Dendritic cell treated with granulocyte-macrophage colony-stimulating factor and Interleukin-4, amounts not matched to agents 40 ng/mL and 50 ng/mL, for 4 days (primary cell): Measurements from ENCODE around the gene IFT27.
A peak's percentile ranks its signal among the peaks of the same experiment; 100 is the strongest.

Experiments
- H3K27ac Mint-ChIP-seq: one replicate; pipeline ENCODE4 v1.8.0; 2022; ENCODE audit warnings: mild to moderate bottlenecking, mixed read lengths
- H3K27me3 Mint-ChIP-seq: one replicate; pipeline ENCODE4 v1.8.0; 2022; ENCODE audit warnings: mild to moderate bottlenecking, mixed read lengths
- H3K36me3 Mint-ChIP-seq: one replicate; pipeline ENCODE4 v1.8.0; 2022; ENCODE audit warnings: low read depth, mixed read lengths
- H3K4me1 Mint-ChIP-seq: one replicate; pipeline ENCODE4 v1.8.0; 2022; ENCODE audit warnings: low read depth, mixed read lengths
- H3K4me3 Mint-ChIP-seq: one replicate; pipeline ENCODE4 v1.8.0; 2022; ENCODE audit warnings: mild to moderate bottlenecking, moderate library complexity, mixed read lengths
- H3K9me3 Mint-ChIP-seq: one replicate; pipeline ENCODE4 v1.8.0; 2022; ENCODE audit warnings: mixed read lengths
- intact Hi-C: fragments of 100-400 bp; cut with micrococcal nuclease; formaldehyde crosslinking; loops from one replicate; pipeline ENCODE4 v1.15.0; 2022

Gene IFT27, protein sequence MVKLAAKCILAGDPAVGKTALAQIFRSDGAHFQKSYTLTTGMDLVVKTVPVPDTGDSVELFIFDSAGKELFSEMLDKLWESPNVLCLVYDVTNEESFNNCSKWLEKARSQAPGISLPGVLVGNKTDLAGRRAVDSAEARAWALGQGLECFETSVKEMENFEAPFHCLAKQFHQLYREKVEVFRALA

DNA sequence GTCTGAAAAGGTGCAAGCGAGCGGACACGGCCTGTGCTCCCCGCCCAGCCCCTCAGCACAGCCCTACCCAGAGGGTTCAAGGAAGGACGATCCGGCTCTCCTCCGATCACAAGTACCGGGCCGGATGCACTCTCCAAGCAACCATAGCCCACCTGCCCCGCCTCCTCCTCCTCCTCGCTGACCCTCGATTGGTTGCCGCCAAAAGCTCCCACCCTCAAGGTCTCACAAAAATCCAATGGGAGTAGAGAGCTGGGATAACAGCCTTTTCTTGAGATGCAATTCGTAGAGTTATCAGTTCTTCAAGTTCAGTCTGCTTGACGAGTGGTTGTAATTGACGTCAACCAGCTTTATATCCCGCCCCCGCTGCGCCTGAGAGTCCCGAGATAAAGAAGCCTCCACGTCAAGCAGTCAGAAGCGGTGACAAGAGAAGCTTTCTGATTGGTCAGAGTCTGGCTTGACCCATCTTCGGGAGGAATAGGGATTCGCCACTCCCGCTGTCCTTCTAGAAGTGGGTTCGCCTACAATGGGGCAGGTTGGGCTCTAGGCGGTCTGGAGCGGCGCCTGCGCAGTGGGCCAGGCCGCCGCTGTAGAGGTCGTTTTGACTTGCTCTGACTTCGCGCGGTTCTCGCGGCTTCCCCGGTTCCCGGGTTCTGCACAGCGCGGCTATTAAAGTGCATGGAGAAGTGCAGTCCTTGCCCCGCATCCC lies at the start of gene IFT27:
TSS of gene IFT27 (minus strand) at position 156 of the 706 bp plus-strand sequence. CDS start 412 bp downstream, outside the sequence.
- Mint-ChIP-seq H3K36me3 (peaks cover 6% of the 10 kb centered on the region), H3K9me3 (no peaks in the 10 kb centered on the region), H3K4me3 (peak within 1 kb of the TSS; percentile 80), H3K4me1 (peaks cover 26% of the 10 kb centered on the region), H3K27ac (peak within 1 kb of the TSS; percentile 80), H3K27me3 (peaks cover 2% of the 10 kb centered on the region)
- intact Hi-C loops = loop anchor here (2.0 to 10.0 kb wide), 2 partner anchors 229 to 269 kb away; no protein-coding TSS in a partner anchor

DNA sequence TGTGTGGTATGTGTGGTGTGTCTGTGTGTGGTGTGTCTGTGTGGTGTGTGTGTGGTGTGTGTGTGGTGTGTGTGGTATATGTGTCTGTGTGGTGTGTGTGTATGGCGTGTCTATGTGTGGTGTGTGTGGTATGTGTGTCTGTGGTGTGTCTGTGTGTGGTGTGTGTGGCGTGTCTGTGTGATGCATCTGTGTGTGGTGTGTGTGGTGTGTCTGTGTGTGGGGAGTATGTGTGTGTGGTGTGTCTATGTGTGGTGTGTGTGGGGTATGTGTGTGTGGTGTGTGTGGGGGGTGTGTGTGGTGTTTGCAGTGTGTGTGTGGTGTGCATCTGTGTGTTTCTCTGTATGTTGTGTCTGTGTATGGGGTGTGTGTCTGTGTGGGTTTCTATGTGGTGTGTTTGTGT lies 48.7 kb upstream of the IFT27 start:
- Mint-ChIP-seq H3K4me3 (no peak overlapping the region), H3K36me3 (no peaks in the 10 kb centered on the region), H3K9me3 (no peaks in the 10 kb centered on the region), H3K27me3 (peaks cover 92% of the 10 kb centered on the region), H3K4me1 (peaks cover 16% of the 10 kb centered on the region), H3K27ac (no peak overlapping the region)
- intact Hi-C loops = no loop called here

DNA sequence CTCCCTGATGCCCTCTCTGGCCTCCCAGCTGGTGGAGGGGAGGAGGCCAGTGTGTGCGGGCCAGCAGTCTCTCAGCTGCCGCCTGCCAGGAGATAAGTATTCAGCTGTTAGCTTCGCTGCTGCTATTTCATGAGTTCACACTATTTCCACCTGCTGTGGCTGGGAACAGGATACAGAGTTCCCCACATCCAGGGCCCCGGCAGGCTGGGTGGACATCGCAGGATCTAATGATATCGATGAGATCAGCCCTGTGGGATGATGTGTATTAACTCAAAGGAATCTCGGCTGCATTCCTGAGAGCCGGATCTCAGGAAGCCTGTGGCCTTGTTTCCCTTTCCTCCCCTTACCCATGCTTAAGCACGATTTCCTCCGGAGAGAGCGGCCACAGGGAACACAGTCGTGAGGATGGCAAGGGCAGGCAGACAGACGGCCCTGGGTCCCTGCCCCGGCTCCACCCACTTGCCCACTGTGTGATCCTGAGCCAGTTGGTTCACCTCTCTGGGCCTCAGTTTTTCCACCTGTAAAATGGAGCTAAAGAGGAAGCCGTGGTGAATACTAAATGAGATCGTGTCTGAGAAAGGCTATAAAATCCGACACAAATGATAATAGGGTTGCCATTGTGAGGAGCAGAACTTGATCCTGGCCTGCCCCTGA lies 47.4 kb upstream of the IFT27 start:
- intact Hi-C loops = no loop called here
- H3K4me3 Mint-ChIP-seq = no peak overlapping the region

DNA sequence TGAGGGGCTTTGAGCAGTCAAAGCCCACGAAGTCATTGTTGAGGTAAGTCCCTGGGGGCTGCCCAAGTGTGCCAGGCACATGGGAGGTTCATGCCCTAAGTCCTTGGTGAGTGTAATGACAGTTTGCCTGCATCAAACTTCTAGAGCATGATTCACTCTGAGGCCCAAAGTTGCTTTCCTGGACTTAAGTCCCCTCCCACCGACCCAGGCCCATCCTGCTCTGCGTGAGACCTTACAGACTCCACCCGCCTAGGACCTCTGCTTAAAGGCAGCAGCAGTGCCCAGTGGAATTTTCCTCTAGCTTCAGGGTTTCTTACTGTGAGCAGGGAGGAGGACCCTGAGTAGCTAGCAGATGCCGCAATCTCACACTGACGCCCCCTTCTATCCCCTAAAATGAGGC lies 46.7 kb upstream of the IFT27 start:
- Mint-ChIP-seq H3K27me3 (peaks cover 92% of the 10 kb centered on the region), H3K4me1 (peaks cover 12% of the 10 kb centered on the region), H3K4me3 (no peak overlapping the region), H3K27ac (no peak overlapping the region), H3K36me3 (no peaks in the 10 kb centered on the region), H3K9me3 (no peaks in the 10 kb centered on the region)
- intact Hi-C loops = no loop called here

More for the DNA sequence above, 47.4 kb upstream of the IFT27 start:
- H3K36me3 Mint-ChIP-seq = no peaks in the 10 kb centered on the region
- peaks cover 92% of the 10 kb centered on the region for H3K27me3 Mint-ChIP-seq
- peaks cover 8% of the 10 kb centered on the region for H3K4me1 Mint-ChIP-seq
- H3K9me3 Mint-ChIP-seq = no peaks in the 10 kb centered on the region
- H3K27ac Mint-ChIP-seq = no peak overlapping the region

DNA sequence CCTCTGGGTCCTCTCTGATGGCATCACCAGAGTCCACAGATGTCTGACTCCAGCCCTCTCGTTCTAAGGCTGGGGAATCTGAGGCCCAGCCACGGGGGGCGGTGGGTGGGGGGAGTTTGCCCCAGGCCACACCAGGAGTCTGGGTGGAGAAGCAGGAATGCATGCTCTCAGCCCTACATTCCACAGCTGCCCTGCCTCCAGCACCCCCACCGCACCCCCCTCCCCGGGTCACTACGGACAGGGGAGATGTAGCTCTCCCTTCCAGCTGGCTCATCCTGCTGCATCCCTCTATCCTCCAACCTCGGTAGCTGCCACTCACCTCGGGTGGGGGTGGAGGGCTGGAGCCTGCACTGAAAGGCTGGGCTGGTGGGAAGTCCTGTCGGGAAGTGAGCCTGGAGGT lies 43.2 kb upstream of the IFT27 start:
- Mint-ChIP-seq H3K4me1 (peaks cover 32% of the 10 kb centered on the region), H3K27me3 (peaks cover 95% of the 10 kb centered on the region), H3K9me3 (no peaks in the 10 kb centered on the region), H3K27ac (no peak overlapping the region), H3K36me3 (no peaks in the 10 kb centered on the region), H3K4me3 (no peak overlapping the region)
- intact Hi-C loops = no loop called here

DNA sequence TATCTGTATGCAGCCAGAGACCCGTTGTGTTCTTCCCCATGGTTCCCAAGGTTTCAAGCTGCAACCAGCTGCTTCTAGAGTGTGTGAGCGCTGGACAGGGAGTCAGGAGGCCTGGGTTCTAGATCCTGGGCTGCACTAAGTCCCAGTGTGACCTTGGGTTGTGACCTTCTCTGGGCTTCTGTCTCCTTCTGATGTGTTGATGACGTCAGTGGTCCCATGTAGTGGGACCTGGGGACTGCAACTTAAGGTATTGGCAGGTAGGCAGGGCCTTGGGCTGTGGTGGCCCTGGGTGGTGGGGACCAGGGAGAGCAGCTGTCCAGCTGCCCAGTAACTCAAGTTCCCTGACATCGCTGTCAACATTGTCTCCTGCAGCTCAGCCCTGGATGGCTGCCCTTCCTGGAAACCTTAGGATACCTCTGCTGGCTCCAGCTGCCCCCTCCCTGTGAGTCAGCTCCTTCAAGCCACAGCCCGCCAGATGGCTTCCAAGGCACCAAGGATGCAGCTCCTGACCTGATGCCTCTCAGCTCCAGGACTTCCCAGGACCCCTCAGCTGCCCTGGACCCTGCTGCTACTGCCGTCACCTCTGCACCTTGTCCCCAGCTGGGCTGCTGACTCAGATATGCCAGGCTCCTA lies 42.2 kb upstream of the IFT27 start:
- Mint-ChIP-seq H3K4me3 (no peak overlapping the region), H3K27me3 (peaks cover 94% of the 10 kb centered on the region), H3K27ac (no peak overlapping the region), H3K4me1 (peaks cover 32% of the 10 kb centered on the region), H3K9me3 (no peaks in the 10 kb centered on the region), H3K36me3 (no peaks in the 10 kb centered on the region)
- intact Hi-C loops = no loop called here

DNA sequence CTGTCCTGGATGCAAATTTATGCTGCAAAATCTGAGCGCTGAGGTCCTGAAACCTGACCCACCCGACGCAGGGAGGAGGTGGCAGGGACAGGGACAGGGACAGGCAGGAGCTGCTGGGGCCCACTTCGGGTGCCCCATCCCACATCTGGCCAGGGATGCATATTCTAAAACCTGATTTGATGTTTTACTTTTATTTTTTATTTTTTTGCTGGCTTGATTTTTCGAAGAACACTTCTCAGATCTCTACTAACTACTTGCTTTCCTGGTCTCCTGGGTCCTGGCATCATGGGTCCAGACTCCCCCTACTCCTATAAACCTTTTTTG lies 41.6 kb upstream of the IFT27 start:
- Mint-ChIP-seq H3K4me1 (peaks cover 32% of the 10 kb centered on the region), H3K36me3 (no peaks in the 10 kb centered on the region), H3K9me3 (no peaks in the 10 kb centered on the region), H3K4me3 (peak overlapping the region; percentile 65), H3K27ac (no peak overlapping the region), H3K27me3 (peaks cover 94% of the 10 kb centered on the region)
- intact Hi-C loops = no loop called here

DNA sequence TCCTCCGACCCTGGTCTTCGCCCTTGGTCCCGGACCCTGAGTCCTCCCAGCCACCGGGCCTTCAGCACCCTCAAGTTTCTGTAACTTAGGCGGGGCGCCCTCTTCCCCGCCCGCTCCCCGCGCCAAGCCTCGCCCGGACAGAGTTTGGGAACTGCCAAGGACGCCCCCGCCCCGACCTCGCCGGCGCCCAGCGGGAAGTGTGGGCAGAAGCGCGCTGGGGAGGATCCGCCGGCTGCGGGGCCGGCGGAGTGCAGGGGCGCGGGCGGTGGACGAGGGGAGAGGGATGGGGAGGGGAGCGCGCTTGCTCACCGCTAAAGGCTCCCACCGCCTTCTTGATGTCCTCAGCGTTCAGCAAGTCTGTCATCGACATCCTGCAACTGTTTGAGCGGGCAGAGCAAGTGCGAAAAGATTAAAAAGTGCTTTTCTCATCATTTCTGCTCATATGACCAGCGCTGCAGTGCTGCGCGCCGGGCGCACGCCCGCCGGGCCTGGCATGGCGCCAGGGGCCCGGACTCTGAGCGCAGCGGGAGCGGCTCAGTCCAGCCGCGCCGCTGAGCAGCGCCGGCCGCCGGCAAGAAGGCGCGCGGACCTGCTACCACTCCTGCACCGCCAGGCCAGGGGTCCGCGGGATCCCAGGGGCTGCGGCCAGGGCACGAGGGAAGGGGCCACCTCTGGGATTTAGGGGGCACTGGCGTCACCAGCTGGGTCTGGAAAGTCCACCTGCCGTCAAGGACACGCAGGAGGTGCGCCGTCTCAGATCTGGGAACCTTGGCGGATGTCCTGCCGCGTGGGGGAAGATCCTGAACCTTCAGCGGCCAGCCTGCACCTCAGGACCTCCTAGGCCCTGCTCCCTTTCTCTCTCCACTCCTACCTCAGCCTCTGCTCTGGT lies 41.0 kb upstream of the IFT27 start, which contains the start of gene PVALB:
TSS of gene PVALB (minus strand) at position 400 of the 889 bp plus-strand sequence. CDS start at position 370, 30 bp downstream.
- Mint-ChIP-seq H3K4me3 (peak within 1 kb of the TSS; percentile 65), H3K9me3 (no peaks in the 10 kb centered on the region), H3K27me3 (peaks cover 89% of the 10 kb centered on the region), H3K4me1 (peaks cover 32% of the 10 kb centered on the region), H3K27ac (peak within 1 kb of the TSS; percentile 36), H3K36me3 (no peaks in the 10 kb centered on the region)
- intact Hi-C loops = no loop called here

DNA sequence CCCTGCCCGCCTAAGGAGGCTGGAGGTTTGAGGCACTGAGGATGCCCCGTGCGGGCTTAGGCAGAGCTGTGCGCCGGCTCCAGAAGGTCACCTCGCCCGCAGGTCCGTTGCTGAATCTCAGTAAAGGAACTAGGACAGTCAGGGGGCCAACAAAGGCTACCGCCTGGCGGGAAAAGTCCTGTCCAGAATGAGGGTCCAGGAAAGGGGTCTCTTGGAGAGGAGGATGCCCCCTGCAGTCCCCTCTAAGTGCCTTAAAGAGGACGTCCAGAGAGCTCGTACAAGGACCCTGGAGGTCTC lies 40.4 kb upstream of the IFT27 start:
- no peaks in the 10 kb centered on the region for H3K36me3 Mint-ChIP-seq
- no peak overlapping the region for H3K27ac Mint-ChIP-seq
- H3K27me3 Mint-ChIP-seq = peaks cover 90% of the 10 kb centered on the region
- peak overlapping the region; percentile 65 for H3K4me3 Mint-ChIP-seq
- intact Hi-C loops = no loop called here
- H3K4me1 Mint-ChIP-seq = peaks cover 32% of the 10 kb centered on the region
- H3K9me3 Mint-ChIP-seq = no peaks in the 10 kb centered on the region

DNA sequence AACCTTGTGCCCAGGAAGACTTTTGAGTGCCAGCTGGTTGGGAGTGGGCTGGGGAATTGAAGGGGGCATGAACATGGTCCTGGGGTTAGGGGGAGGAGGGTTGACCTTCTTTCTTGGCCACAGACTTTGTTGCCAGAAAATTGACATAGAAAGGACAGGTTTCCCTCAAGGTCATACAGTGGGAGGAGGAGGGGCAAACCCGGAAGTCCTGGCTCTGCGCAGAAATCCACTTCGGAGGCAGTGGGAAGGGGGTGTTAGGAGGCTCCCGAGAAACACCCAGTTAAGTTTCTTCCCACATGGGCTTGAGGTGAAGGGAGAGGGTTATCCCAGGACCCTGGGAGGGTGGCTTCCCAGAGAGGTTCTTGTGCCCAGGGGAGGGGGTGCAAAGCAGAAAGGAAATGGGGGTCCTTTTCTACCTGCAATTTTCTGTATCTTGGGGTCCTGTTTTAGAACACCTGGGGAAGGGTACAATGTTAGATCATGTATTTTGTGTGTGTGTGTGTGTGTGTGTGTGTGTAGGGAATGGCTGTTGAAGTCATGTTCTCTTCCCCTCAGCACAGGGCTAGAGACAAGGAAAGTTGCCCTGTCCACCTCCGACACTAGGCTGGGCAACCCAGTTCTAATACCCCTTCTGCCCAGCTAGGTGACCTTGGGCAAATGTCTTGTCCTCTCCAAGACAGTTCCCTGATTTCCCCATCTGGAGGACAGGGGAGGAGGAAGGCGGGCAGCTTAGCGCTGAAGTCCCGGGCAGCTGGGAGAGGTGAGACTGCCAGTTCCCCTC lies 39.8 kb upstream of the IFT27 start:
- Mint-ChIP-seq H3K9me3 (no peaks in the 10 kb centered on the region), H3K27ac (peak overlapping the region; percentile 36), H3K4me3 (peak overlapping the region; percentile 65), H3K27me3 (peaks cover 88% of the 10 kb centered on the region), H3K36me3 (no peaks in the 10 kb centered on the region), H3K4me1 (peaks cover 32% of the 10 kb centered on the region)
- intact Hi-C loops = no loop called here

DNA sequence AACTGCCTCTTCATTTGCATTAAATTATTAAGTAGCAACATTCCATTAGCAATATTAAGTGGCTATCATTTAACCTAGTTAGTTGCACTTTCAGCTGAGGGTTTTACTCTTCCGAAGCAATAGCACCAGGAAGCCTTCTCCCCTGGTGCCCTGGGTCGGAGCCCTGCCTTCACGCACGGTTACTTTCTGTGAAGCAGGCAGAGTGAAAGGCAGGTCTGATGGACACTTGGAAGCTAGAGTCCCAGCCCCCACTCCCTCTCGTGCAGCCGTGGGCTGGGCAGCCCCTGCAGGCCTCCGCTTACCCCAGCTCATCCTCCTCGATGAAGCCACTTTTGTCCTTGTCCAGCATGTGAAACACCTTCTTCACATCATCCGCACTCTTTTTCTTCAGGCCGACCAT lies 38.9 kb upstream of the IFT27 start:
- no peaks in the 10 kb centered on the region for H3K36me3 Mint-ChIP-seq
- no peaks in the 10 kb centered on the region for H3K9me3 Mint-ChIP-seq
- intact Hi-C loops = no loop called here
- H3K4me3 Mint-ChIP-seq = no peak overlapping the region
- peaks cover 32% of the 10 kb centered on the region for H3K4me1 Mint-ChIP-seq
- peaks cover 83% of the 10 kb centered on the region for H3K27me3 Mint-ChIP-seq
- H3K27ac Mint-ChIP-seq = no peak overlapping the region

DNA sequence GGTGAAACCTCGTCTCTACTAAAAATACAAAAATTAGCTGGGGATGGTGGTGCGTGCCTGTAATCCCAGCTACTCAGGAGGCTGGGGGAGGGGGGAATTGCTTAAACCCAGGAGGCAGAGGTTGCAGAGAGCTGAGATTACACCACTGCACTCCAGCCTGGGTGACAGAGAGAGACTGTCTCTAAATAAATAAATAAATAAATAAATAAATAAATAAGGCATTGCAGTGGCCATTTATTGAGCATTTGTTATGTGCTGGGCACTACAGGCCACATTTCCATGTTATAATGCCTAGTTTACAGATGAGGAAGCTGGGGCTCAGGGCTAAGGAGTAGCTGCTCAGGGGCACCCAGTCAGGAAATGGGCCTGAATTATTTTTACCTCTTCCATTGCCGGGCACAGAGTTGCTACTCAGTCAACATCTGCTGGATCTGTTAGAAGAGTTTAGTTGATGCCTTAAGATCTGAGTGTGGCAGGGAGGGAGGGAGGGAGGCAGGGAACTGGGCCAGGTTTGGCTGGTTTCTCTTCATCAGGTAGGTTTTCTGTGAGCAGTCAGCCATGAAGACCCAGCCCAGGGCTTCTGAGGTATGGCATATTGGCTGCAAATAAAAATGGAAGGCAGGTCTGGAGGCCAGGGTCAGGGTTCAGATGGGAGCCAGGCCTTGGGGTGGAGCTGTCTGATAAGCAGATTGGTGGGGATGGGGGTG lies 35.3 kb upstream of the IFT27 start:
- no peaks in the 10 kb centered on the region for H3K36me3 Mint-ChIP-seq
- no peak overlapping the region for H3K27ac Mint-ChIP-seq
- intact Hi-C loops = no loop called here
- H3K4me3 Mint-ChIP-seq = no peak overlapping the region
- peaks cover 27% of the 10 kb centered on the region for H3K4me1 Mint-ChIP-seq
- peaks cover 68% of the 10 kb centered on the region for H3K27me3 Mint-ChIP-seq
- no peaks in the 10 kb centered on the region for H3K9me3 Mint-ChIP-seq
